ENCODE results near the gene MFSD12.
"Not testable (repeated sequence)": the region's sequence is repeated elsewhere in the genome, so short reads cannot be mapped to it uniquely, and the experiment has no call there.

MFSD12 gene

GRCh38 chr19:3513229-3514140, 43.9 kb downstream of the MFSD12 start:
- no peak for DNase-seq

DNA sequence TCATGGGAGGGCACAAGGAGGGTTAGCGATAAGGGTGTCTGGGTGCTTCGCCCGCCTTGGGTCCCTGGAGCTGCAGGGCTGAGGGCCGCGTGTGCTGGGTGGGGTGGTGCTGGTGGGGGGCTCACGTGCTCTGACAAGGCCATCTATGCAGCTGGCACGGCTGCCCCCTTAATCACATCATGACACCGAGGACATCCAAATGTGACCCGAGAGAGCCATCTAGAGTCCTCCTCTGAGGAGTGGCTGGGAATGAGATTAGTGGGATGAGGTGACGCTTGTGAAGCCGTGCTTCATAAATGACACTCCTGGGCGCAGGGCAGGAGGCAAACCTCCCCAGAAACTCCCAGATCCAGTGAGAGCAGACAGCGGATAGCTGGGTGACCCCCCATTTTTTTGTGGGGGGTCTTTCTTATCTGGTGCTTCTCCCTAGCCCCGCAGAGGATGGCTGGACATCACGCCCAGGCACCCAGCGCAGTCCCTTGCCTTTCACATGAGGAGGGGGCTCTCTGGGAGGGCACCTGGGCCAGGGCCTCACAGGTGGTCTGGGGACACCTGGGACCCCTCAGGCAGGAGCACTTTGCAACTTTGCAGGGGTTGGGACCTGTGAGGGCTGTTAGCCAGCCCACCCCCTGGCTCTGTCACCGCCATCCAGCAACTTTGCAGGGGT, 44.7 kb downstream of the MFSD12 start:
- in situ Hi-C loops (cut with MboI; ENCODE audit: low pct_unique_long_range_greater_than_20kb, low sequenced_read_pairs) = no loop called here
- no peak for DNase-seq

More at GRCh38 chr19:3513229-3514140, 43.9 kb downstream of the MFSD12 start:
- in situ Hi-C loops (cut with MboI; ENCODE audit: low pct_unique_long_range_greater_than_20kb, low sequenced_read_pairs) = no loop called here

DNA sequence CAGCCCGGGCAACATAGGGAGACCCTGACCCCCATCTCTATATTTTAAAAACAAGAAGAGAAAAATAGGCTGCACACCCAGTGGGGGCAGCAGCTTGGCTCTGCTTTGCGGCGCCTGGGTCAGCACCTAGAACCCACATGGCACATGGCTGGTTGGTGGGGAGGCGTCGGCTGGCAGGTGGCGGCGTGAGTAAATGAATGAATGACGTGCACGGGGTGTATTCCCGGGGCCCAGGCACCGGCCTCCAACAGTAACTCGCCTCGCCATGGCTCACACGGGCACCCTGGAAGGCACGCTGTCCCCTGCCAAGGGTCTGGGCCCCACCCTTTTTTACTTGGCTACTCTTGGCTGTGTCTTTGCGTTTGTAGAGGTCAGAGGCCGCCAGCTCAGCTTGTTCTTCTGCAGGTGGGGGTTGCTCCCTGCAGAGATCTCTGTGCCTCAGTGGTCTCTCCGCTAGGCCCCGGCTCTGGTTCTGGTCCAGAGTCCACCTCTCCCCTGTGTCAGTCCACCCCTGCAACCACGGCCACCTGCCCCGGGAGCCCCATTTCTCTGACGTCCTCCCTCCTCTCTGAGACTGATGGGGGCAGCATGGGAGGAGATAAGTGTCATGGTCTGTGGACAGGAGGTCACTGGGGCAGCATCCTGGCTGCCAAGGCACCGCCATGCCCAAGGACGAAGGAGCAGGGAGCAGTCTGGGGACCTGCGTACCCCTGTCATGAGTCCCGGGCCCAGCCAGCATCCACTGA, 45.7 kb downstream of the MFSD12 start:
- in situ Hi-C loops (cut with MboI; ENCODE audit: low pct_unique_long_range_greater_than_20kb, low sequenced_read_pairs) = no loop called here
- no peak for DNase-seq

- in situ Hi-C loops (cut with MboI; ENCODE audit: low pct_unique_long_range_greater_than_20kb, low sequenced_read_pairs) = no loop called here
- DNase-seq = no peak
These were observed 46.7 kb downstream of the MFSD12 start for GRCh38 chr19:3510727-3511126.

GRCh38 chr19:3509566-3509989, 47.8 kb downstream of the MFSD12 start:
- in situ Hi-C loops (cut with MboI; ENCODE audit: low pct_unique_long_range_greater_than_20kb, low sequenced_read_pairs) = no loop called here
- DNase-seq = no peak

DNA sequence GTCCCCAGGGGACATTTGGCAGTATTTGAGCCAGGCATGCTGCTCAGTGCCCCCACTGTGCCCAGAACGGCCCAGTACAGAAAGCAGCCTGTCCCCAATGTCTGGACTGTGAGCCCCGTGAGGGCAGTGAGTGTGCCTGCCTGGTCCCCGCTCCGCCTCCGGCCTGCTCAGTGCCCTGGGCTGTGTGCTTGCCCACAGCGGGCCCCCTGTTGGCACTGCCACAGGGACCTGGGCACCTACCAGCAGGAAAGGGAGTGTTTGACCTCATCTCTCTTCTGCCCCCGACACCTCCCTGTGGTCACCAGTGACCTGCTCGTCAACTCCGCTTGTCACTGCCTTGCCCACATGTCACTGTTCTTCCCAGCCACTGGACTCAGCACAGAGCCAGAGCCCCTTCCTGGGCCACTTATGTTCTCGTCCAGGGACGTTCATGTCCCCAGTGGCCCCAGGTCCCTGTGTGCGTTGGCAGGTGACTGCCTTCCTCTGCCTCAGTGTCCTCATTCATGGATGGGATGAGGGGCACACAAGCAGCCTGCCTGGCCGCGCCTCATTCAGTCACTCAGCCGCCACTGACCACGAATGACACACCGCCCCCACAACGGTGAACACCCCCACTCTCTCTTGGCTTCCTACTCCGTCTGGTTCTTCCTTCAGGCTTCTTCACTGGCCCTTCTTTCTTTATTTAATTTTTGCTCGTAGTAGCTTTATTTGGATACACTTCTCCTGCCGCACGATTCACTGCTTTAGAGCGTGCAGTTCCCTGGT, 48.4 kb downstream of the MFSD12 start:
- in situ Hi-C loops (cut with MboI; ENCODE audit: low pct_unique_long_range_greater_than_20kb, low sequenced_read_pairs) = no loop called here
- DNase-seq = no peak

DNA sequence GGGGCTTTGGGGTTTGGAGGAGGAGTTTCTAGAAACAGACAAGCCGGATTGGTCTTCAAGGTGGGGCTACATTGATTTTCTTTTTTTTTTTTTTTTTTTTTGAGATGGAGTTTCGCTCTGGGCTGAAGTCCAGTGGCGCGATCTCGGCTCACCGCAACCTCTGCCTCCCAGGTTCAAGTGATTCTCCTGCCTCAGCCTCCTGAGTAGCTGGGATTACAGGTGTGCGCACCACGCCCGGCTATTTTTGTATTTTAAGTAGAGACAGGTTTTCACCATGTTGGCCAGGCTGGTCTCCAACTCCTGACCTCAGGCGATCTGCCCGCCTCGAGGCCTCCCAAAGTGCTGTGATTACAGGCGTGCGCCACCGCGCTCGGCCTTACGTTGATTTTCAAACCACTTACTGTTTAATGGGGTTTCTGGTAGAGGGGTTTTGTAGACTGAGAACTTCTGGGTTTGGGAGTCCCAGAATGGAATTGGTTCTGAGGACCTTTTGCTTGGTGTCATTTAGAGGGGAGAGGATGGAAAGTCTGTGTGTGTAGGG, 49.2 kb downstream of the MFSD12 start:
- DNase-seq; in situ Hi-C loops (cut with MboI; ENCODE audit: low pct_unique_long_range_greater_than_20kb, low sequenced_read_pairs): not testable (repeated sequence)

GRCh38 chr19:3507371-3508120, 49.8 kb downstream of the MFSD12 start:
- DNase-seq = no peak
- in situ Hi-C loops (cut with MboI; ENCODE audit: low pct_unique_long_range_greater_than_20kb, low sequenced_read_pairs) = no loop called here

GRCh38 chr19:3506384-3507340, 50.7 kb downstream of the MFSD12 start:
- DNase-seq = no peak
- in situ Hi-C loops (cut with MboI; ENCODE audit: low pct_unique_long_range_greater_than_20kb, low sequenced_read_pairs) = no loop called here

GRCh38 chr19:3505598-3506383, 51.6 kb downstream of the MFSD12 start, which contains the start of gene FZR1:
Gene FZR1 (plus strand): TSS chr19:3506311. CDS start chr19:3522990, 16,679 bp downstream.
- peak; percentile 98 for DNase-seq
- in situ Hi-C loops (cut with MboI; ENCODE audit: low pct_unique_long_range_greater_than_20kb, low sequenced_read_pairs) = no loop called here

DNA sequence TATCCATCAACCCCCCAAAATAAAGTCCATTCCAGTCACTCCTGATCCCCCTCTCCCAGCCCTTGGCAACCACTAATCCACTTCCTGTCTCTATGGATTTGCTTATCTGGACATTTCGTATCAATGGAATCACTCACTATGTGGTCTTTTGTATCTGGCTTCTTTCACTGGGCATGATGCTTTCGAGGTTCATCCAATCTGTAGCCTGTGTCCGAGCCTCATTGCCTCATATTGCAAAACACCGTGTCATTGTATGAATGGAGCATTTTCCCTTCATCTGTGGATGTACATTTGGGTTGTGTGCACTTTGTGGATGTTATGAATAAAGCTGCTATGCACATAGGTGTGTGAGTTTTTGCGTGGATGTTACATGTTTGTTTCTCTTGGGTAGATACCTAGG, 52.7 kb downstream of the MFSD12 start:
- no peak for DNase-seq
- in situ Hi-C loops (cut with MboI; ENCODE audit: low pct_unique_long_range_greater_than_20kb, low sequenced_read_pairs) = no loop called here

GRCh38 chr19:3503036-3503572, 54.3 kb downstream of the MFSD12 start:
- in situ Hi-C loops (cut with MboI; ENCODE audit: low pct_unique_long_range_greater_than_20kb, low sequenced_read_pairs) = no loop called here
- no peak for DNase-seq

- in situ Hi-C loops (cut with MboI; ENCODE audit: low pct_unique_long_range_greater_than_20kb, low sequenced_read_pairs) = no loop called here
- no peak for DNase-seq
These were observed 55.6 kb downstream of the MFSD12 start for GRCh38 chr19:3501780-3502179.

DNA sequence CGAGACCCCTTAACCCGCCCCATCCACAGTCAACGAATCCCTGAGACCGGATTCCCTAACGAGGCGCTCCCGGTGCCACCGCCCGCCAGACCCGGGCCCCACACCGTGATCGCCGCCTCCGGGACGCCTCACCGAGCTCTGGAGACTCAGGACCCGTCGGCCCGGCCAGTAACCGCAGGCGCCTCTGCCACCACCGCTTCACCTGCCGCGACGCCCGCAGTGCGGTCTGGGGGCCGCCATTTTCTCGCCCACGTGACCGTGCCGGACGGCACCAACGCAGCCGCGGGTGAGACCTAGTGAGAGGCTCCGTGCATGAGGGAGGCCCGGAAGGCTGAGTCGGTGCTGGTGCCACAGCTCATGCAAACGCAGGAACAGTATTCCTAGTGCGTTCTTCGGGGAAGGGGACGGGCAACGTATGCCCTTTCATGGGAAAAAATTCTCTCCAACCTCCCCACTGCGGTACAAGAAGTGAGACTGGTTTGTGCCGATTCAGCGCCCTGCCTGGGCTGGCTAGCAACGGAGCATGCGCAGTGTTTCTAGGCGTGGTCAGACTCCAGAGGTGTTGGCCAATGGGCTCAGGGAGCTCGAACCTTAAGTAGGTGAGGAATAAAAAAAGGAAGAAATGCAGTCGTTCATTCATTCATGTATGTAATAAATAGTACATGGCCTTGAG, 56.8 kb downstream of the MFSD12 start, which contains the start of gene DOHH:
TSS of gene DOHH (minus strand) at position 246 of the 673 bp plus-strand sequence. CDS start 3,860 bp downstream, outside the sequence.
- DNase-seq = peak; percentile 97
- in situ Hi-C loops (cut with MboI; ENCODE audit: low pct_unique_long_range_greater_than_20kb, low sequenced_read_pairs) = no loop called here

DNA sequence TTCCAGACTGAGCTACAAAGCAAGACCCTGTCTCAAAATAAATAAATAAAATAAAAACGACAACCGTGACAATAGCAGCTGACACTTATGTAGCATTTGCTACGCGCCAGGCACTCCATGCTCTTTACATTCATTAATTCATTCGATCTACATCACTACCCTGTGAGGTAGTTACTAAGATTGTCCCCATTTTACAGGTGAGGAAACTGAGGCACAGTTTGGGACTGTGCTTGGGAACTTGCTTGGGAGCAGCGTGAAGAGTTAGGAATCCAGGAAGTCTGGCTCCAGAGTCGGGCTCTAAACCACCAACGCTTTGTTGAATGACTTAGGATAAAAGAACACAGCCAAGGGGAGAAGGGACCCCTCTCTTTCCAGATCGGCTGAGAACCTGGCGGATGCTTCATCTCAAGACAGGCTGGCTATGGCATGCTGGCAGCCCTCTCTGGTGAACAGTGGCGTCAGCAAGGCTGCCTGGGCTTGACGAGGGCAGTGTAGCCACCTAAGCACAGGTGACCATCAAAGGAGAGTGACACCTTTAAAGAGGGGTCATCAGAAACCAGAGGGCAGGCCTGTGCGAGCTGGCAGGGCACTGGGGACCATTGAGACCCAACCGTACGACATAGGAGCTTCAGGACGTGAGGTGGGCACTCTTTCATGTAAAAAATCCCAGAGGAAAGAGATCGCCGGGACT, 57.5 kb downstream of the MFSD12 start:
- DNase-seq = no peak
- in situ Hi-C loops (cut with MboI; ENCODE audit: low pct_unique_long_range_greater_than_20kb, low sequenced_read_pairs) = no loop called here
